Ramos (cell line): ENCODE data around the gene SEMA6A.

Experiments used
- in situ Hi-C: fragments of 300-500 bp; cut with MboI; formaldehyde crosslinking; loops from one replicate; pipeline ENCODE4 v1.14.3; 2022; ENCODE audit warnings: low sequenced_read_pairs; ENCODE audit not compliant: unreplicated experiment

The SEMA6A gene

DNA sequence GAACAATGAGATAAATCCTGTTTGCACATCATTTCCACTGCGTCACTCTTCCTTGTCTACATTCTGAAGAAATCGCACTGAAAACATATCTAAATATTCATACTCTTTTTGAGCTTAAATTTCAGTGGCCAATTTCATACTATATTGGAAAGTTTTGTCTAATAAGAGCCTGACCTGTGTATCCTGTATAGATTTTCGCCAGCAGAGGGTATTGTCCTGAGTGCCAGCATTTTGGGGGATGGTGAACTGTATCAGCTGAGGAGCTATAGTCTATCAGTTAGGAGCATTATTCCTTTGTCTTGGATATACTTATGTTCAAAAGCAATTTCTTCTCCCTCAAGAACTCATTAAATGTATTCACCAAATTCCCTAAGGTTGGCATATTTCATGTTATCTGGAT is 102.3 kb downstream of the SEMA6A start:
- in situ Hi-C loops = no loop called here

DNA sequence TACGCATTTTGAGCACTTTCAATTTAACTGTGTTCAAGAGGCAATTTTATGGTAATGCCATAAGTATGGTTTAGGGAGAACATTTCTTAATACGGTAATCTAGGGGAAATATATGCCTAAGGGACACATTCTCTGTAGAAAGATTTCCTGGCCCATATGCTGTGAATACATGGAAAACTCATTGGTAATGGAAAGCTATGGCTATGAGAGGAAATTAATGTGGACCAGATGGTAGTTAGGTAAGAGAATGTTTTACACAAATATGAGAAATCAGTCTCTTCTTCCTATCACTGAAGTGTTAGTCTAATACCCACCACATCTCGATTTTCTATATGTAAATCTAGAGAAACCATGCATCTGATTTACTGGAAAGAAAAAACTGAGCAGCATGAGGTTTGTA is 105.0 kb downstream of the SEMA6A start:
- in situ Hi-C loops = no loop called here

DNA sequence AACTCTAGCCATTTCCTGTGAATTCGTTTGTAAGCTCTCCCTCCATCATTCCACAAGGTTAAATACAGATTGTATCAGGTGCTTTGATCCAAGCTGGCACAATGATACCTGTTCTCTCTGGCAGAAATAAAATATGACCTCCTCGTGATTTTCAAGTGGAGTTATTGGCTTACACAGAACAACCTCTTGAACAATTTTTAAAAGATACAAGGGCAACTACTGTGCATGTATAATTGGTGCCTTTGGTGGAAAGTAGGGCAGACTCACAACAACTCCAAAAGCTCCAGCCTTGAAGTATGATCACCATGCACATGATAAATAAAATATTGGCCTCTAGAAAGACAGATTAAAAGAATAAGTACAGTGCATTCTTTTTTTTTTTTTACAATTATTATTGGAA is 106.0 kb downstream of the SEMA6A start:
- in situ Hi-C loops = no loop called here

GRCh38 chr5:116467465-116467843 is 107.2 kb downstream of the SEMA6A start:
- in situ Hi-C loops = no loop called here

- in situ Hi-C loops = no loop called here
Observed at GRCh38 chr5:116466727-116467464, 107.7 kb downstream of the SEMA6A start.

- in situ Hi-C loops = no loop called here
Observed at GRCh38 chr5:116465411-116465810, 109.2 kb downstream of the SEMA6A start.

DNA sequence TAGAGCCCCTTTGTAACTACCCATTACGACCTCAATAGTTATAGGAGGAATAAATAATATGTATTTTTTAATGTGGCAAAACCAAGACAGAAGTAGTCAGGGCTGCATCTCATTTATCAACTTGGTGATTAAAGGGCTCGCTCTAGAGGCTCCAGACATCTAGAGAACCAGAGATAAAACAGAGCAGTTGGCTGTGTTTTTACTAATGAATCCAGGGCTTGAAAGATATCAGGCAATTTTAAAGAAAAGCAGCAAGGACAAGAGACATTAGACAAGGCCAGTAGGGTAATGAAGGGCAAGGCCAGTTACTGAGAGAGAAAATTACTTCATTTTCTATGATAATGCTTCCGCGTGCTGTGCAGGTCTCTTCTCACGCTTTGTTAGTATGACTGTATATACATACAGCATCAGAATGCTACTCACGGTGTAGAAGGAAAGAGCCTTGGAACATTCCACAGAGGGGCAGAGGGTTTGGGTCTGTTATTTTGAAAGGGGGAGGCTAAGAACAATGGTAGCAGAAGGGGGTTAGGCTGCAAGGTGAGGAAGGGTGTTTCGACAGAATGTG is 110.4 kb downstream of the SEMA6A start:
- in situ Hi-C loops = no loop called here

DNA sequence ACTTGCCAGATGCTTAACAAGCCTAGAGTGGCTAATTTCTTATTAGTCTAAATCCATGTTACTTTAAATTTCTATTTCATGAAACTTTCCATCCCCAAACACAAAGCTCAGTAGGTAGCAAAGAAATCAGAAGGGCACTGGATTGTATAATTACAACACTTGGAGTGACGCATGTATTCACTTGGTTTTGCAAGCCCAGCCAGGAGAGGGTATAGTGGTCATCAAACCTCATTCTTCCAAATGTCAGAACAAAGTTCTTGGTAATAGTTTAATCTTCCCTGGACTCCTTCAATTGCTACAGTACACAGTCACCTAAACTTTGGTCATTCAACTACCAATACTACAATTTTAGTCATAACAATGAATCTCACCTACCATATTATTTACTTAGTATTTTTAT is 112.1 kb downstream of the SEMA6A start:
- in situ Hi-C loops = no loop called here

GRCh38 chr5:116459301-116459700 is 115.3 kb downstream of the SEMA6A start:
- in situ Hi-C loops = no loop called here

- in situ Hi-C loops = no loop called here
Observed at GRCh38 chr5:116457062-116457461, 117.6 kb downstream of the SEMA6A start.

GRCh38 chr5:116456036-116456435 is 118.6 kb downstream of the SEMA6A start:
- in situ Hi-C loops = no loop called here

DNA sequence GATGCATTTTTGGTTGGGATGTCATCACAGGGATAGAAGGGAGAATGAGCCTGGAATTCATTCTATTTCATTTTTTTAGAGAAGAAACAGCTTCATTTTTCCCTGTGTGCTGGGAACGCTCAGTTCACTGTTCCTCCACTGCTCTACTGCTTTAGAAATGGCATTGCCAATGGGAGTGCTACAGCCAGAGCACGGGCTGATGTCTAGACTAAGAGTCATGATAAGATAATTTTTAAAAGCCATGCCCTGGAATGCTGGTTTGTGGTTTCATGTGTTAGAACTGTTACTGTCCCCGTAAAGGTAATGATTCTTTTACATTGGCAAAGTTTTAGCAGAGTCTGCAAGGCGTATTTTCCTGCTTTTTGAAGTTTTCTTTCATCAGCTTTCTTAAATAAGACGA is 119.6 kb downstream of the SEMA6A start:
- in situ Hi-C loops = no loop called here

DNA sequence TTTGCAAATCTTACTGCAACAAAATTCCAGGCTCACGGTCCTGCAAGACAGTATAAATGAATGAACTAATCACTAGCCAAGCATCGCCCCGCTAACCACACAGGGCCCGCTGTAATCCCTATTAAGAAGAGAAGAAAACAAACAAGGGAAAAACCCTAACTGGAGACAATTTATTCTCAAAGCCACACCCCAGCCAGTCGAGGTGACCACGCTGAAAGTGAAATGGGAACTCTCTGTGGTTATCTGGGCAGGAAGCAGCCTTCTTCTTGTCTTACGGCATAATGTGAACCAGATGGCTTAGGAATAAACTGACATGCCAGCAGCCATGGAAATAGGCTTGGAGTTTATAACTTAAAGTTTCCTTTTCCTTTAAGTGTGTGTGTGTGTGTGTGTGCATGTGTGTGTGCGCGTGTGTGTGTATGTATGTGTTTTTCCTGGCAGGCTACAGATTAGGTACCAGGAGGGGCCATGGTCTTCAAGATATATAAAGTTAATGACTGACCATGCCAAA is 120.2 kb downstream of the SEMA6A start:
- in situ Hi-C loops = no loop called here

DNA sequence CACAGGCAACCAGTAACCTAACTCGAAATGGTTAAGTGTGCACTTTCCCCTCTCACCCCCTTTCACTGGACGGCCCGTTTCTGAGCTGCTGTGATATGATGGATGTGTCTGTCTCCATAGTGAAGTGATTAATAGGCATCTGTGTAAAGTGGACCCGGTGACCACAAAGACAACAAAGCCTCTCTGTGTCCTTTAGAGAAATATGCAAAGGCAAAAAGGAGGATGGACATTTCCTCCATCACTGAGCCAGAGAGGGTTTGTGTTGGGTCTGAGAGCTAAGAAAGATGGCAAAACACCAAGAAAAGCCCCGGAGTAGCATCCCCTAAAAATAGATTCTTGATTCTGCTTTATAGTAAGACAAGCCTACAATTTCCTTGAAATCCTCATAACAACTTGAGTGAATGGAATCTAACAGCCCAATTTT is 120.6 kb downstream of the SEMA6A start:
- in situ Hi-C loops = no loop called here

- in situ Hi-C loops = no loop called here
Observed at GRCh38 chr5:116452774-116453368, 121.8 kb downstream of the SEMA6A start.

DNA sequence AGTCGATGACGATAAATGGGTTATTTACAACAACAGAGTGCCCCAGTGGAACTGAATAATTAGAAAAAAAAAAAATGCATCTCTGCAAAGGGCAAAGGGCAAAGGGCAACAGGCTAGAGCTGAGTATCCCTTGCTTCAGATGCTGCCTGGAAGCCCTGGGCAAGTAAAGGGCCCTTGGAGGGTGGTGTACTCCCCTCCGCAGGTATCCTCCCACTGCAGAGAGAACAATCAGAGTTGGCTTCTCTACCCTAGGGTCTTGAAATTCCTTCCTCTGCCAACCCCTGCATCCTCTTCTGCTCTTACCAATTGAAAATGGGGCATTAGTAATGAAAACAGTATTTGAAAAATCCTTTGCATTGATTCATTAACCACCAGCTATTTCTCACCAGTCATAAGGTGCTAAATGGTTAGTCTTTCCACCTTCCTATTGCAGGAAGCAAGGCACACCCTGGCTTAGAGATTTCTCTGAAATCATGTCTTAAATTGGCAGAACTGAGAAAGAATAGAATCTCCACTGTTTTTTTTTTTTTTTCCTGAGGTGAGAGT is 122.6 kb downstream of the SEMA6A start:
- in situ Hi-C loops = no loop called here

- in situ Hi-C loops = no loop called here
Observed at GRCh38 chr5:116451066-116451465, 123.6 kb downstream of the SEMA6A start.

DNA sequence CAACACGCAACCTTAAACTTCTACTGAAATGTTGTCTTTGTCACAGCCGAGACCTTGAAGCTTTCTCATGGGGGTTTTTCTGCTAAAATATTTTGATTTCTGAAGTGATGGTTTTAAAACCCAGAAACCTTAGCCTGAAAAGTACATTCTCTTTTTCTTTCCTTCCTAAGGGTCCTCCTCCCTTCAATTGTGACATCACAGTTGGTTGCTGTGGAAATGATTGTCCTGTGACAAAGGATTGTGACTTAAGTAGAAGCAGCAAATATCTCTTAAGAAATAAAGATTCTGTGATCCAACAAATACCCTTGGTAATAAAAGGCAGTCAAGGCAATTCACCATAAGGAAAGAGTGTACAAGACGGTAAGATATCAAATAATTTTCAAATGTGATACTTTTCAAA is 125.2 kb downstream of the SEMA6A start:
- in situ Hi-C loops = no loop called here

DNA sequence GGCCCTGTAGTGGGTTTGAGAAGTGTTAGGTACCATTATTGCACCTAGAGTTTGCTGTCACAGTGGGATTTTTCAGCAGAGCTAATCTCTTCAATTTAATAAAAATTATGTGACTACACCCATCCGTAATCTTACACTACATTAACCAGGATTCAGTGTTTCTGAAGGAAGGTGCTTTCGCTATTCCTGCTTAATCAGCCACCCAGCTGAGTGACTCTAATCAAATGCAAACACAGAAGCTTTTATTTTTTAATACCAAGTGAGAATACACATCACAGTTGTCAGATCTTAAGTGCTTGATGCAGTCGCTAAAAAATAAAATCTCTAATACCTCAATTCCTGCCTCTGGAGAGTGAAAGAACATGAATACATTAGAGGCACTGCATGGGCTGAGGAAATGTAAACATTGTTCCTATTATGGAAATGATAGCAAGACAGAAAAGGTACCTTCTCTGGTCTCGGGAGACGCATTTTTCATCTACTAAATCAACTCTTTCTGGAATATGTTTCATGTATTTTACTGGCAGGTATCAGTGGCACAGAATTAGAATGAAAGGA is 125.7 kb downstream of the SEMA6A start:
- in situ Hi-C loops = no loop called here

DNA sequence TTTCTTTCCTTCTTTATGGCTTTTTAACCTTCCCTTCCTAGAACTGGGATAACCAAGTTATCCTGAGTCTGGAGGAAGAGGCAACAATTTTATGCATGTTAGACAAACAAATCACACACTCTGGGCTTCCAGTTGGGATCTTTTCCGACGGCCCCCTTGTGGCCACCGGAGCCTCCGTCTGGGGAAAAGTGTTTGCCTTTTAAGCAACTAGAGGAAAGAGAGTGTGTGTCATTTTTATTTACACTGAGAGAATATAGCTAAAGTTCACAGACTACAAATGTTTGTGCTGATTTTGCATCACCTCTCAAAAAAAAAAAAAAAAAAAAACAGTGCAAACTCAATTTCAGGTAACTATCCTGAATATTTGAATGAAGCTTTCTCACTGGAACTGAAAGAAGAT is 126.2 kb downstream of the SEMA6A start:
- in situ Hi-C loops = no loop called here

DNA sequence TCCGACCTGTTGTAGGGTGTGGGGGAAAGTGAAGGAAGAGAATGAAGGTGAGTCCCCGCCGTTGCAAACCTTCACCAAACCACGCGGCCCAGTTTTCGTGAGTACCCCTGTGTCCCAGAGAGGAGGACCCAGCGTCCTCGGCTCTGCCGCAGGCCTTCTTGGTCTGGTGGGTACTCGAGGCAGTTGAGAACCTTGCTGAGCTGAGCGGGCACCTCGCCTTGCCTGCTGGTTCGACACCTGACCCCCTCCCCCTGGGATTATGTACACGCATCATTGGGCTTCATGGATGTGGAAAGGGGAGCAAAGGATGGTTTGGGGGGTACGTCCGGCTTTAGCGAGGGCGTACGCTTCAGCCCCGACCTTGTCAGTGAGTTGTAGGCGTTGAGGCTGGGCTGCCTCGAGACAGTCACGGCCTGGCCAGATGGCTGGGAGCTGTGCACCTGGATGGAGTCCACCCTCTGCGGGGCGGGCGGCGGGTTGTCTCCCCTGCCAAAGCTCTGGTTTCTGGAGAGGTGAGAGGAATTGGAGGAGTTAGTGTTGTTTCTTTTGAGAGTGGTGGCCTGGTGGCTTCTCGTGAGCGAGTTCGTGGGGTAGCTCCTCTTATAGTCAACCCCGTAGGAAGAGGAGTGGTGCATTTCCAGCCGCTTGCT is 128.1 kb downstream of the SEMA6A start:
- in situ Hi-C loops = no loop called here
